ENCODE results near the gene METTL25B.

DNA sequence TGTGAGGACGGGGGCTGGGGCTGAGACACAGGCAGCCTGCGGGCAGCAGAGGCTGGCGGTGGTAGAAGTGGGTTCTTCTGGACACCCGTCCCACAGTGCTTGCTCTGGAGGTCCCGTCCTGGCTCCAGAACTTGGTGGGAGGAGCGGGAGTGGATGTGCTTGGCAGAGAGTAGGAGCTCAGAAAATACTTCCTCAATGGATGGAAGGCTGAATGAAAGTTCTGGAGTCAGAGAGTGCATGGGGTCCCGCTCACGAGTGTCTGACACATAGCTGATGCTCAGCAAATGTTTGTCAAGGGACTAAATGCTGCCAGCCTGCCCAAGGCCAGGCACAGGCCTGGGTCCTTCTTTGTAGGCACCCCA lies 37.6 kb upstream of the METTL25B start:
- TF ChIP-seq, protein P1, sequence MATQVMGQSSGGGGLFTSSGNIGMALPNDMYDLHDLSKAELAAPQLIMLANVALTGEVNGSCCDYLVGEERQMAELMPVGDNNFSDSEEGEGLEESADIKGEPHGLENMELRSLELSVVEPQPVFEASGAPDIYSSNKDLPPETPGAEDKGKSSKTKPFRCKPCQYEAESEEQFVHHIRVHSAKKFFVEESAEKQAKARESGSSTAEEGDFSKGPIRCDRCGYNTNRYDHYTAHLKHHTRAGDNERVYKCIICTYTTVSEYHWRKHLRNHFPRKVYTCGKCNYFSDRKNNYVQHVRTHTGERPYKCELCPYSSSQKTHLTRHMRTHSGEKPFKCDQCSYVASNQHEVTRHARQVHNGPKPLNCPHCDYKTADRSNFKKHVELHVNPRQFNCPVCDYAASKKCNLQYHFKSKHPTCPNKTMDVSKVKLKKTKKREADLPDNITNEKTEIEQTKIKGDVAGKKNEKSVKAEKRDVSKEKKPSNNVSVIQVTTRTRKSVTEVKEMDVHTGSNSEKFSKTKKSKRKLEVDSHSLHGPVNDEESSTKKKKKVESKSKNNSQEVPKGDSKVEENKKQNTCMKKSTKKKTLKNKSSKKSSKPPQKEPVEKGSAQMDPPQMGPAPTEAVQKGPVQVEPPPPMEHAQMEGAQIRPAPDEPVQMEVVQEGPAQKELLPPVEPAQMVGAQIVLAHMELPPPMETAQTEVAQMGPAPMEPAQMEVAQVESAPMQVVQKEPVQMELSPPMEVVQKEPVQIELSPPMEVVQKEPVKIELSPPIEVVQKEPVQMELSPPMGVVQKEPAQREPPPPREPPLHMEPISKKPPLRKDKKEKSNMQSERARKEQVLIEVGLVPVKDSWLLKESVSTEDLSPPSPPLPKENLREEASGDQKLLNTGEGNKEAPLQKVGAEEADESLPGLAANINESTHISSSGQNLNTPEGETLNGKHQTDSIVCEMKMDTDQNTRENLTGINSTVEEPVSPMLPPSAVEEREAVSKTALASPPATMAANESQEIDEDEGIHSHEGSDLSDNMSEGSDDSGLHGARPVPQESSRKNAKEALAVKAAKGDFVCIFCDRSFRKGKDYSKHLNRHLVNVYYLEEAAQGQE (IDR thresholded peaks at IDR 0.05): no peak
- TF ChIP-seq, protein P2, sequence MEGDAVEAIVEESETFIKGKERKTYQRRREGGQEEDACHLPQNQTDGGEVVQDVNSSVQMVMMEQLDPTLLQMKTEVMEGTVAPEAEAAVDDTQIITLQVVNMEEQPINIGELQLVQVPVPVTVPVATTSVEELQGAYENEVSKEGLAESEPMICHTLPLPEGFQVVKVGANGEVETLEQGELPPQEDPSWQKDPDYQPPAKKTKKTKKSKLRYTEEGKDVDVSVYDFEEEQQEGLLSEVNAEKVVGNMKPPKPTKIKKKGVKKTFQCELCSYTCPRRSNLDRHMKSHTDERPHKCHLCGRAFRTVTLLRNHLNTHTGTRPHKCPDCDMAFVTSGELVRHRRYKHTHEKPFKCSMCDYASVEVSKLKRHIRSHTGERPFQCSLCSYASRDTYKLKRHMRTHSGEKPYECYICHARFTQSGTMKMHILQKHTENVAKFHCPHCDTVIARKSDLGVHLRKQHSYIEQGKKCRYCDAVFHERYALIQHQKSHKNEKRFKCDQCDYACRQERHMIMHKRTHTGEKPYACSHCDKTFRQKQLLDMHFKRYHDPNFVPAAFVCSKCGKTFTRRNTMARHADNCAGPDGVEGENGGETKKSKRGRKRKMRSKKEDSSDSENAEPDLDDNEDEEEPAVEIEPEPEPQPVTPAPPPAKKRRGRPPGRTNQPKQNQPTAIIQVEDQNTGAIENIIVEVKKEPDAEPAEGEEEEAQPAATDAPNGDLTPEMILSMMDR (IDR thresholded peaks at IDR 0.05; ENCODE audit: low read depth, low read length, missing input control): no peak
- TF ChIP-seq RAD21 (IDR thresholded peaks at IDR 0.05) (no peak), RXRA (IDR thresholded peaks at IDR 0.05) (no peak), TAF1 (conservative IDR thresholded peaks at IDR 0.05) (no peak), EGR1 (IDR thresholded peaks at IDR 0.05; ENCODE audit: low read depth in 2 of 2) (no peak), NR2F2 (IDR thresholded peaks at IDR 0.05) (no peak), ZBTB33 (IDR thresholded peaks at IDR 0.05) (no peak), HNF4G (IDR thresholded peaks at IDR 0.05) (no peak), YY1 (IDR thresholded peaks at IDR 0.05) (no peak)
- TF ChIP-seq, protein P3, sequence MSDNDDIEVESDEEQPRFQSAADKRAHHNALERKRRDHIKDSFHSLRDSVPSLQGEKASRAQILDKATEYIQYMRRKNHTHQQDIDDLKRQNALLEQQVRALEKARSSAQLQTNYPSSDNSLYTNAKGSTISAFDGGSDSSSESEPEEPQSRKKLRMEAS (IDR thresholded peaks at IDR 0.05): no peak

All from liver (tissue), 3 donors.